Cardiac fibroblast (primary cell): ENCODE measurements around the gene PLBD1.
A peak's percentile ranks its signal among the peaks of the same experiment; 100 is the strongest.

Experiments
- DNase-seq, 2 donors: peaks; one replicate each; pipeline versions ENCODE4 v3.0.0 to v3.0.0-alpha.2; 2010; ENCODE audit warnings: low read depth in 2 of 2
- H3K4me3 ChIP-seq, 2 donors: replicated peaks in 1 of 2; 1 replicate in 1 of 2; 2 replicates in 1 of 2; pipeline ENCODE4 v1.5.1; 2011; ENCODE audit warnings: low read depth in 2 of 2, low read length in 2 of 2, mild to moderate bottlenecking in 2 of 2, moderate library complexity in 1 of 2
- TF ChIP-seq, protein P1 (sequence below): IDR thresholded peaks from one replicate; pipeline ENCODE4 v1.5.1; 2011; ENCODE audit warnings: low read depth, mild to moderate bottlenecking, low read length, inconsistent platforms

PLBD1 gene

DNA sequence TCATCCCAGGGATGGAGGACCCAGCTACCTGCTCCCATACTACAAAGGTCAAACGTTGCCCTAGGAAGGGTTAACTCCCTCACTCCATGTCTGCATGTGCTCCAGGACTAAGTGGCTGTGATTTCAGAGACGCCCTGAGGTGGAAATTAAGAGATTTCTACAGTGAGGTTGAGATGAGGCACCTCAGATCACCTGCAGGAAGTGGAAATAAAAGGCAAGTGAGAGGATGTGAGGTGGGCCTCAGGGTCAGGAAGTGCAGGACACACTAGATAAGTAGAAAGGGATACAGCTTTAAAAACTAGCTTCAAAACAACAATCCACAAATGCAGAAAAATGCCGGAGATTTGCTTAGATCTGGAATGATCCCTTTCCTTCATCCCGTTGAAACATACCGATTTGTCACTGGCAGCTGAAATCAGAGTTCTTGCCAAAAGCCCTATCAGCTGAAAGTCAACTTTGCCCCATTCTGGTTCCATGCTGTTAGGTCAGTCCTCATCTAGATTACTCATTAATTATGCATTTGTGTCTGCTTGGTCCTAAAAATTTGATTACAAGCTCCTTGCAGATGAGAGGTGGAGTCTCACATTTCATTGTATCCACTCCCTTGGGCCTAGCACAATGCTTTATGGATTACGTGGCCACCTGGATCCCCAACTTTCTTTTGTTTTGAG lies 6.6 kb downstream of the PLBD1 start:
- DNase-seq, result no peak
- TF ChIP-seq, protein P1, sequence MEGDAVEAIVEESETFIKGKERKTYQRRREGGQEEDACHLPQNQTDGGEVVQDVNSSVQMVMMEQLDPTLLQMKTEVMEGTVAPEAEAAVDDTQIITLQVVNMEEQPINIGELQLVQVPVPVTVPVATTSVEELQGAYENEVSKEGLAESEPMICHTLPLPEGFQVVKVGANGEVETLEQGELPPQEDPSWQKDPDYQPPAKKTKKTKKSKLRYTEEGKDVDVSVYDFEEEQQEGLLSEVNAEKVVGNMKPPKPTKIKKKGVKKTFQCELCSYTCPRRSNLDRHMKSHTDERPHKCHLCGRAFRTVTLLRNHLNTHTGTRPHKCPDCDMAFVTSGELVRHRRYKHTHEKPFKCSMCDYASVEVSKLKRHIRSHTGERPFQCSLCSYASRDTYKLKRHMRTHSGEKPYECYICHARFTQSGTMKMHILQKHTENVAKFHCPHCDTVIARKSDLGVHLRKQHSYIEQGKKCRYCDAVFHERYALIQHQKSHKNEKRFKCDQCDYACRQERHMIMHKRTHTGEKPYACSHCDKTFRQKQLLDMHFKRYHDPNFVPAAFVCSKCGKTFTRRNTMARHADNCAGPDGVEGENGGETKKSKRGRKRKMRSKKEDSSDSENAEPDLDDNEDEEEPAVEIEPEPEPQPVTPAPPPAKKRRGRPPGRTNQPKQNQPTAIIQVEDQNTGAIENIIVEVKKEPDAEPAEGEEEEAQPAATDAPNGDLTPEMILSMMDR, result no peak
- no peak overlapping the region for H3K4me3 ChIP-seq

DNA sequence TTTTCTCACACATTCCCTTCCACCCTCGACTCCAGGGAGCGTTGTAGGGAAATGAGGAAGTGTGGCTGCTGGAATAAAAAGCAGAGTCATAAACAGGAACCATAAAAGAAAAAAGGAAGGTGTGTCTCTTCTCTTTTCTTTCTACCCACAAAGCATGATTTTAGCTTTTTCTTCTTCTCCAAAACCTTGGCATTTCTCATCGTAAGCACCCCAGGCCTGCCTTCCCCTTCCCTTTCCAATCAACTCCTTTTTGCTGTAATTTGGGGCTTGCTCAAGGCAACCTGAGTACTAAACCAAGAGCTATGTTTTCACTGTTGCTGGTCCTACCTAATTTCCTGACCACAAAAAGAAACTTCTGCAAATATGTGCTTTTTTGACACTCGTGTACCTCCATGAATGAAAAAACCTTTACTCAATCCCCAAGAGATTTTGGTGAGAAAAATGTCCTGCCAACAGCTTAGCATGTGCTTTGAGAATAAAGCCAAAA lies 9.2 kb downstream of the PLBD1 start:
- TF ChIP-seq, protein P1, result no peak
- H3K4me3 ChIP-seq, result no peak overlapping the region

DNA sequence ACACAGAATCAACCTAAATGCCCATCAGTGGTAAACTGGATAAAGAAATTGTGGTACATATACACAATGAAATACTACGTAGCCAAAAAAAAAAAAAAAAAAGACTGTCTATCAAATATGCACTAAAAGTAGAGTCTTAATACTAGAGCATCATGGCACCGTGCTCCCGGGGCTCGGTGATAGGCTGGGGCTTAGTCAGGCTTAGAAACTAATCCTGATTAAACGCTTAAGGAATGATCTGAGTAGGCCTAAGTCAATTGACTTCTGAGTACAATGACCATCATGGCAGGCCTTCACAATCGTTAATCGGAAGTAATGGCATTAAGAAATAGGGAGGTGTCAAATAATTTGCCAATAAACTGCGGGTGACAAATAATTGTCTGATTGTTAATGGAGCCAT lies 9.7 kb downstream of the PLBD1 start:
- no peak for DNase-seq
- no peak overlapping the region for H3K4me3 ChIP-seq
- TF ChIP-seq, protein P1, result no peak

More for the DNA sequence above, 9.2 kb downstream of the PLBD1 start:
- DNase-seq, result no peak

DNA sequence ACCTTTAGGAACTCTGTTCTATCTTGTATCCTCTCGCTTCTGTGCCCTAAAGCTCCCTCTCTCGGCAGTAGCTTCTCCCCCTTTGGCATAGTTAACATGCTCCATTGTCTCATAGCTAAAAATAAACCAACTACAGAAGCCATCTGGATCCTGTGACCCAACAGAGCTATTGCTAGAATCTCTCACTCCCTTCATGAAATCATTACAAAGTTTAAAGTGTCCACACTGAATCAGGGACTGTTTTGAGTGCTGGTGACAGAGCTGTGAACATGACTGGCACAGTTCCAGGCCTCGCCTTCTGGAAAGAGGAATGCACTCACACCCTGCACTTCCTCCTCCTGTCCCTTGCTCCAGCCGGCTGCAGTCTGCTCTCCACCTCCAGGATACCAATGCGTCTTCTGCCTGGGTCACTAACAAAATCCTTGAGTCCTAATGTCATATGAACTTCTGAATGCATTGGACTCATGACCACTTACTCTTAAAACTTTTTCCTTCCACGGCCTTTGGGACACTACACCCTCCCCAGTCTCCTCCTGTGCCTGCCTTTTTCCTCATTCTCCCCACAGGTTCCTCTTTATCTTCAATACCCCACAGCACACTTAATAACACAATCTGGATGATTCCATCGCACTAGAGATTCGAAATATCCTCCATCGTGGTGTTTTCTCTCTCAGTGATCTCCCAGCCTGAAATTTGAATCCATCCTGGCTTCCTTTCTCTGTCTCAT lies 13.2 kb downstream of the PLBD1 start:
- TF ChIP-seq, protein P1, result no peak
- DNase-seq, result peak; percentile 9 to 21
- no peak overlapping the region for H3K4me3 ChIP-seq

DNA sequence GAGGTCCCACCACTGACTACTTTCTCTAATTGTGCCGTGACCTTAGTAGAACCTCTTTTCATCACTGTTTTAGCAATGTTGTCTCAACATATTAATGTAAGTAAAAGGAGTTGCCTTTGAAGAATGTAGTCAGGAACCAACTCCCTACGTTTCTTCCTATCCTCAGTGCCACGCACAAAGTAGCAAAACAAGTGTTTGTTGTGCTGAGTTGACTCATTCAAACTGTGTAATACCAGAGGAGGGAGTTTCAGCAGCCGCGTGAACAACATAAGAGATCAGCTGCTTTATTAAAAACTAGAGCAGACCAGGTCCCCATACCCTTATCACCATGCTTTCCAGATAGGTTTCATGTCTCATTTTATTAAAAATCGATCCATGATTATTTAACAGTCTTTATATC lies 19.1 kb downstream of the PLBD1 start:
- TF ChIP-seq, protein P1, result no peak
- H3K4me3 ChIP-seq, result no peak overlapping the region
- no peak for DNase-seq

DNA sequence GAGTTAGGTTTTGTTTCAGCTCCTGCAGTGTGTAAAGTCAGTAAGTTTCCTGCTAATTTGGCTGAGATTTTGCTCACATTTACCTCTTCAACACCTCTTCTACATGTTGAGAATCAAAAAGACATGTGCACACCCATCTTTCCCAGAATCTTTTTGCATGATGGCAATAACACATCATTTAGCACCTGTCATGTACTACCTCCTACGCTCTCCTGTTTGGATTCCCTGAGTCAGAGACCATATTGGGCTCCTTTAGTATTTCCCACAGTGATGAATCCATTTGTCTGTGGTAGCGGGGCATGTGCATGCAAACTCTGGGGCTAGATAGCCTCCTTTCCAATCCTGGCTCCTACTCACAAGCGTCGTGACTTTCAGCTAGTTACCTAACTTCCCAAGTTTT lies 20.1 kb downstream of the PLBD1 start:
- TF ChIP-seq, protein P1, result no peak
- no peak for DNase-seq
- H3K4me3 ChIP-seq, result no peak overlapping the region
